Rectal smooth muscle tissue (tissue), 1 donor: ENCODE data around the gene MLXIPL.
A peak's percentile ranks its signal among the peaks of the same experiment; 100 is the strongest.
"Not testable (repeated sequence)": the region's sequence is repeated elsewhere in the genome, so short reads cannot be mapped to it uniquely, and the experiment has no call there.

Experiments
- H3K27ac ChIP-seq: one replicate; pipeline ENCODE4 v1.7.0; 2013; ENCODE audit warnings: low read depth, low read length, inconsistent platforms
- H3K27me3 ChIP-seq: one replicate; pipeline ENCODE4 v1.7.0; 2013; ENCODE audit warnings: low read length; ENCODE audit not compliant: control insufficient read depth, insufficient read depth
- H3K36me3 ChIP-seq: one replicate; pipeline ENCODE4 v1.7.0; 2013; ENCODE audit warnings: low read length; ENCODE audit not compliant: control insufficient read depth, insufficient read depth
- H3K4me1 ChIP-seq: one replicate; pipeline ENCODE4 v1.7.0; 2013; ENCODE audit warnings: low read length; ENCODE audit not compliant: control insufficient read depth, insufficient read depth
- H3K4me3 ChIP-seq: one replicate; pipeline ENCODE4 v1.7.0; 2013; ENCODE audit warnings: low read length
- H3K9ac ChIP-seq: one replicate; pipeline ENCODE4 v1.7.0; 2013; ENCODE audit warnings: low read length

Gene MLXIPL

GRCh38 chr7:73618538-73618937 lies 5.8 kb downstream of the MLXIPL start:
- no peaks in the 10 kb centered on the region for H3K36me3 ChIP-seq
- peaks cover 7% of the 10 kb centered on the region for H3K27me3 ChIP-seq
- H3K4me1 ChIP-seq: no peaks in the 10 kb centered on the region
- H3K27ac ChIP-seq: no peak overlapping the region
- H3K4me3 ChIP-seq: no peak overlapping the region
- H3K9ac ChIP-seq: no peak overlapping the region

- not testable (repeated sequence) for H3K9ac ChIP-seq, H3K4me3 ChIP-seq, H3K4me1 ChIP-seq, H3K27me3 ChIP-seq, H3K36me3 ChIP-seq, H3K27ac ChIP-seq
Observed at GRCh38 chr7:73617520-73617919, 6.8 kb downstream of the MLXIPL start.

- H3K4me3 ChIP-seq: no peak overlapping the region
- no peak overlapping the region for H3K27ac ChIP-seq
- H3K4me1 ChIP-seq: no peaks in the 10 kb centered on the region
- no peaks in the 10 kb centered on the region for H3K27me3 ChIP-seq
- H3K36me3 ChIP-seq: no peaks in the 10 kb centered on the region
- no peak overlapping the region for H3K9ac ChIP-seq
Observed at GRCh38 chr7:73615886-73616285, 8.4 kb downstream of the MLXIPL start.

GRCh38 chr7:73614937-73615336 lies 9.4 kb downstream of the MLXIPL start:
- not testable (repeated sequence) for H3K27ac ChIP-seq, H3K36me3 ChIP-seq, H3K9ac ChIP-seq, H3K4me1 ChIP-seq, H3K27me3 ChIP-seq, H3K4me3 ChIP-seq

GRCh38 chr7:73613954-73614735 lies 10.2 kb downstream of the MLXIPL start:
- no peaks in the 10 kb centered on the region for H3K36me3 ChIP-seq
- no peak overlapping the region for H3K27ac ChIP-seq
- H3K4me1 ChIP-seq: no peaks in the 10 kb centered on the region
- no peak overlapping the region for H3K9ac ChIP-seq
- peaks cover 3% of the 10 kb centered on the region for H3K27me3 ChIP-seq
- no peak overlapping the region for H3K4me3 ChIP-seq

- H3K36me3 ChIP-seq: no peaks in the 10 kb centered on the region
- no peak overlapping the region for H3K9ac ChIP-seq
- no peak overlapping the region for H3K27ac ChIP-seq
- no peak overlapping the region for H3K4me3 ChIP-seq
- no peaks in the 10 kb centered on the region for H3K4me1 ChIP-seq
- H3K27me3 ChIP-seq: peaks cover 3% of the 10 kb centered on the region
Observed at GRCh38 chr7:73612598-73613269, 11.6 kb downstream of the MLXIPL start.

- no peaks in the 10 kb centered on the region for H3K4me1 ChIP-seq
- no peak overlapping the region for H3K4me3 ChIP-seq
- peaks cover 3% of the 10 kb centered on the region for H3K27me3 ChIP-seq
- no peaks in the 10 kb centered on the region for H3K36me3 ChIP-seq
- no peak overlapping the region for H3K9ac ChIP-seq
- no peak overlapping the region for H3K27ac ChIP-seq
Observed at GRCh38 chr7:73611017-73611555, 13.2 kb downstream of the MLXIPL start.

- H3K36me3 ChIP-seq: no peaks in the 10 kb centered on the region
- peaks cover 3% of the 10 kb centered on the region for H3K27me3 ChIP-seq
- H3K4me3 ChIP-seq: no peak overlapping the region
- no peak overlapping the region for H3K27ac ChIP-seq
- H3K9ac ChIP-seq: no peak overlapping the region
- no peaks in the 10 kb centered on the region for H3K4me1 ChIP-seq
Observed at GRCh38 chr7:73610105-73610504, 14.2 kb downstream of the MLXIPL start.

GRCh38 chr7:73607692-73607983 lies 16.7 kb downstream of the MLXIPL start:
- H3K27ac ChIP-seq, H3K4me1 ChIP-seq, H3K4me3 ChIP-seq, H3K27me3 ChIP-seq, H3K9ac ChIP-seq, H3K36me3 ChIP-seq: not testable (repeated sequence)

GRCh38 chr7:73606801-73607691 lies 17.3 kb downstream of the MLXIPL start:
- Histone ChIP-seq H3K4me1 (no peaks in the 10 kb centered on the region), H3K27me3 (peaks cover 11% of the 10 kb centered on the region), H3K36me3 (no peaks in the 10 kb centered on the region), H3K27ac (no peak overlapping the region), H3K9ac (no peak overlapping the region), H3K4me3 (peak overlapping the region; percentile 34)

- H3K36me3 ChIP-seq: no peaks in the 10 kb centered on the region
- H3K9ac ChIP-seq: no peak overlapping the region
- no peaks in the 10 kb centered on the region for H3K4me1 ChIP-seq
- no peak overlapping the region for H3K27ac ChIP-seq
- peaks cover 11% of the 10 kb centered on the region for H3K27me3 ChIP-seq
- H3K4me3 ChIP-seq: no peak overlapping the region
Observed at GRCh38 chr7:73605601-73606220, 18.6 kb downstream of the MLXIPL start.
